GM23248 (cell line): ENCODE data around the gene CROCC2. TPM values are rescaled to one million over a fixed set of nuclear protein-coding genes. Genes with fewer than 3 reads are reported as not detected.

ENCODE experiments used
- DNase-seq: peaks from one replicate; pipeline ENCODE4 v3.0.0-alpha.2; 2015
- H2AFZ ChIP-seq: fragments of 200-600 bp; sonication (generic); 2 replicates; pipeline ENCODE4 v1.6.1; 2016; ENCODE audit warnings: antibody characterized with exemption
- H3F3A ChIP-seq: fragments of 200-600 bp; sonication (generic); 2 replicates; pipeline ENCODE4 v1.6.1; 2016; ENCODE audit warnings: mild to moderate bottlenecking, antibody characterized with exemption, mixed run types; ENCODE audit not compliant: insufficient read depth
- H3K27ac ChIP-seq: fragments of 200-600 bp; sonication (generic); 2 replicates; pipeline ENCODE4 v1.5.1; 2016; ENCODE audit warnings: mild to moderate bottlenecking
- H3K27me3 ChIP-seq: fragments of 200-600 bp; sonication (generic); replicated peaks from 2 replicates; pipeline ENCODE4 v1.6.1; 2016; ENCODE audit warnings: mild to moderate bottlenecking; ENCODE audit not compliant: insufficient read depth
- H3K36me3 ChIP-seq: fragments of 200-600 bp; sonication (generic); 2 replicates; pipeline ENCODE4 v1.6.1; 2016; ENCODE audit warnings: low read depth, mild to moderate bottlenecking
- H3K4me1 ChIP-seq: fragments of 200-600 bp; sonication (generic); 2 replicates; pipeline ENCODE4 v1.6.1; 2016; ENCODE audit warnings: mild to moderate bottlenecking; ENCODE audit not compliant: insufficient read depth
- H3K4me2 ChIP-seq: fragments of 200-600 bp; sonication (generic); one replicate; pipeline ENCODE4 v1.6.1; 2016; ENCODE audit warnings: mild to moderate bottlenecking; ENCODE audit not compliant: unreplicated experiment
- H3K4me3 ChIP-seq: fragments of 200-600 bp; sonication (generic); 2 replicates; pipeline ENCODE4 v1.5.1; 2016; ENCODE audit warnings: mild to moderate bottlenecking
- H3K79me2 ChIP-seq: fragments of 200-600 bp; sonication (generic); 2 replicates; pipeline ENCODE4 v1.6.1; 2016; ENCODE audit warnings: mild to moderate bottlenecking; ENCODE audit not compliant: insufficient read depth
- H3K9ac ChIP-seq: fragments of 200-600 bp; sonication (generic); 2 replicates; pipeline ENCODE4 v1.6.1; 2016; ENCODE audit warnings: mild to moderate bottlenecking
- H3K9me2 ChIP-seq: fragments of 200-600 bp; sonication (generic); 2 replicates; pipeline ENCODE4 v1.6.1; 2016; ENCODE audit warnings: mixed run types, mild to moderate bottlenecking, moderate library complexity; ENCODE audit not compliant: insufficient read depth
- H3K9me3 ChIP-seq: fragments of 200-600 bp; sonication (generic); one replicate; pipeline ENCODE4 v1.6.1; 2017; ENCODE audit warnings: low read depth
- H4K20me1 ChIP-seq: fragments of 200-600 bp; sonication (generic); 2 replicates; pipeline ENCODE4 v1.6.0; 2016; ENCODE audit not compliant: insufficient read depth
- EZH2 ChIP-seq: fragments of 200-600 bp; sonication (generic); IDR thresholded peaks from 2 replicates; pipeline ENCODE4 v1.6.1; 2018; ENCODE audit warnings: antibody characterized with exemption, mild to moderate bottlenecking; ENCODE audit not compliant: insufficient read depth, poor library complexity, severe bottlenecking
- EZH2phosphoT487 ChIP-seq: fragments of 200-600 bp; sonication (generic); IDR thresholded peaks from 2 replicates; pipeline ENCODE4 v1.6.1; 2018; ENCODE audit warnings: antibody characterized with exemption, moderate library complexity, mild to moderate bottlenecking, low read depth; ENCODE audit not compliant: insufficient read depth
- WGBS, 2 experiments: methylation state at CpG; one replicate each; pipeline ENCODE4 v1.1.6; 2015 to 2017; ENCODE audit warnings: low lambda C conversion rate in 2 of 2, low coverage in 1 of 2; ENCODE audit errors: missing lambda C conversion rate in 2 of 2; 5-methylcytosine and 5-hydroxymethylcytosine counted together
- in situ Hi-C: fragments of 300-500 bp; cut with MboI; formaldehyde crosslinking; loops from 2 replicates; pipeline ENCODE4 v1.15.0; 2020
- polyA plus RNA-seq: library from polyadenylated mRNA; unstranded; fragments of >200 nt; fragmentation: Nextera tagmentation; extraction: Ambion mirVana; gene quantifications from 2 replicates; pipeline ENCODE4 v1.2.1, GENCODE V29; 2016
- total RNA-seq: library from RNA; depleted of rRNA; stranded (reverse); fragments of >200 nt; shearing (Covaris generic); gene quantifications from 2 replicates; pipeline ENCODE4 v1.2.3, GENCODE V29; 2014

The CROCC2 gene
- total and polyA plus RNA-seq, 2 experiments from 2014 or later: under 0.01 TPM; not detected in 1

DNA sequence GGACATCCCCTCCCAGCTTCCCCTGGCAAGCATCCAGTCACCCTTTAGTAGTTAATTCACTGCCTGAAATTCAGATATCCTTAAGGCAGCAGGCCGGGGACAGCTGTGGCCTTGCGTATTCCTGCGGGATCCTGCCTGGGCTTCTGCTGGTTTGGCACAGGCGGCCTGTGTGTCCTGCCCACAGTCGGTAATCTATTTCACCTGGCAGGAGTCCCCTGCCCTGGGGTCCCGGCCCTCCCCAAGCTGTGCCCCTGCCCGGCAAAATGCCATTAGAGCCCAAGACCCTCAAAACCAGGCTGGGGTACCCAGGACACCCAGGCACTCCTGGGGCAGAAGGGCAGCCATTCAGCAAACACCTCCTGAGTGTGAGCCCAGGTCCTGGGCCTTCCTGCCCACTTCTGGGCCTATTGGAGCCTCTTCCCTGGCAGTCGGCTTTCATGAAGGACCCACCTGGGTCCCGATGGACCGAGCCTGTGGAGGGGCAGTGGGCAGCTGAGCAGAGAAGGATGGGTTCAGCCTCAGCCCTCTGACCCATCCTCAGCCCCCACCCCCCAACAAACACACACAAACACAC, 11.6 kb downstream of the CROCC2 start:
- in situ Hi-C loops: no loop called here
- Histone ChIP-seq H3K36me3 (no peaks in the 10 kb centered on the region), H4K20me1 (no peaks in the 10 kb centered on the region), H3K9ac (no peak overlapping the region), H2AFZ (no peak overlapping the region), H3K27ac (no peak overlapping the region), H3K9me2 (no peaks in the 10 kb centered on the region), H3K9me3 (no peaks in the 10 kb centered on the region), H3K79me2 (no peaks in the 10 kb centered on the region), H3K4me2 (no peak overlapping the region), H3F3A (0 out of 2 replicates have a peak, but pooled peaks cover 9% of the 10 kb centered on the region), H3K4me1 (peaks cover 42% of the 10 kb centered on the region), H3K4me3 (no peak overlapping the region), H3K27me3 (no peaks in the 10 kb centered on the region)
- TF ChIP-seq EZH2phosphoT487: no peak
- TF ChIP-seq EZH2: no peak
- DNase-seq: peak; percentile 24
- 86 to 91% methylated on average over 10 of the region's 10 CpGs for WGBS, 2 experiments

DNA sequence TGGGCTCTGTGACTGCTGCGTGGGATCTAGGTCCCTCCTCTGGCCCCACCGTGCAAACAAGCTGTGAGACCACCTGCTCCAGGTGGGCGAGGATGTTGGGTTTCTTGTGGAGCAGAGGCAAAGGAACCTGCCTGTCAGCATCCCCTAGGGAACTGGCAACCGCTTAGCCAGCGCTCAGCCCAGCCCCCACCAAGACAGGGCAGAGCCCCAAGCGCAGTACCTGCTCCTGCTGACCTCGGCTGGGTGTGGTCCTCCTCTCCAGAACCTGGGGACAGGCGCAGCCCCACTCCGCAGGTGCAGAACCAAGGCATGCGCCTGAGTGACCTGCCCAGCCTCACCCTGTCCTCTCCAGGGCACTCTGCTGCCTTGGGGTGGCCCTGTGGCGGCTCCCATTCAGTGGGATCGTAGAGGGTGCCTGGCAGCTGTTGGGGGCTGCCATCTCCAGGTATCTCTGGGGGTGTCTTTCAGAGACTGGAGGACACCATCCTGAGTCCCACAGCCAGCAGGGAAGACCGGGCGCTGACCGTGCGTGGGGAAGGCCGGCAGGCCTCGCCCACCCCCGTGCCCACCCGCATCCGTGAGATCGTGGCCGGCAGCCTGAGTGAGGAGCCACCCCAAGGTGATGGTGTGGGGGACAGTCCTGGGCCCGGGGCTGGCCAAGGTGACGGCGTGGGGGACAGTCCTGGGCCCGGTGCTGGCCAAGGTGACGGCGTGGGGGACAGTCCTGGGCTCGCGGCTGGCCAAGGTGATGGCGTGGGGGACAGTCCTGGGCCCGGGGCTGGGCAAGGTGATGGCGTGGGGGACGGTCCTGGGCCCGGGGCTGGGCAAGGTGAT, 12.3 kb downstream of the CROCC2 start:
- Histone ChIP-seq H3K27ac (no peak overlapping the region), H4K20me1 (no peaks in the 10 kb centered on the region), H3K4me3 (no peak overlapping the region), H3K9ac (no peak overlapping the region), H3K4me2 (no peak overlapping the region), H3K4me1 (peaks cover 35% of the 10 kb centered on the region), H2AFZ (no peak overlapping the region), H3F3A (0 out of 2 replicates have a peak, but pooled peaks cover 8% of the 10 kb centered on the region), H3K9me2 (no peaks in the 10 kb centered on the region), H3K27me3 (no peaks in the 10 kb centered on the region), H3K36me3 (no peaks in the 10 kb centered on the region), H3K79me2 (no peaks in the 10 kb centered on the region), H3K9me3 (no peaks in the 10 kb centered on the region)
- no peak for DNase-seq
- WGBS, 2 experiments: 94 to 96% methylated on average over 27 to 36 of the region's 36 CpGs
- TF ChIP-seq EZH2phosphoT487 (no peak), EZH2 (no peak)
- in situ Hi-C loops: no loop called here

DNA sequence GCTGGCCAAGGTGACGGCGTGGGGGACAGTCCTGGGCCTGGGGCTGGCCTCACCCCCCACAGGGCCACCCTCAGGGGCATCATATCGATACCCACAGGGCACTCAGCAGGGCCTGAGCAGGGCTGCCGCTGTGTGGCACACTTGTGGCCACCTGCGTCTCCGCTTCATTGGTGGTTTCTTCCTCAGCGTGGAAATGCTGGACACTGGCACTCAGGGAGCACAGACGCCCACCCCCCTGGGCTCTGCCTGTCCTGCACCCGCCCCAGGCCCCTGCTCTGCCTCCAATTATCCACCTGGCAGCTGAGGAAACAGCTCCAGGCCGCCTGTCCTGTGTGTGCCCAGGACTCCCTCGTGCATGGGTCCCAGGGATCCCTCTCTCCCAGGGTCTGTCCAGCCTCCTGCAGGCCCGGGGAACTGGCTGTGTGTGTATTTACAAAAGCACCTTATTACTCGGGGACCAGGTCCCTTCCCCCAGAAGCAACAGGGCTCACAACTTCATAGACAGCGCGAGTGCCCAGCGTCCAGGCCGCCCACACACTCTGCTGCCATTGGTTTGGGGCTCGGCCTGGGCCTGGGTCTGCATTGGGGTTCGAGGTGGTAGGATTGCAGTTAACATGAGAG, 13.1 kb downstream of the CROCC2 start:
- Histone ChIP-seq H3K9me3 (no peaks in the 10 kb centered on the region), H4K20me1 (no peaks in the 10 kb centered on the region), H3K9ac (no peak overlapping the region), H3K4me3 (no peak overlapping the region), H3K27me3 (no peaks in the 10 kb centered on the region), H3K4me2 (no peak overlapping the region), H3K36me3 (no peaks in the 10 kb centered on the region), H3K4me1 (peaks cover 27% of the 10 kb centered on the region), H3K27ac (no peak overlapping the region), H2AFZ (no peak overlapping the region), H3K9me2 (no peaks in the 10 kb centered on the region), H3K79me2 (no peaks in the 10 kb centered on the region), H3F3A (no peaks in the 10 kb centered on the region)
- 85 to 88% methylated on average over 17 to 19 of the region's 19 CpGs for WGBS, 2 experiments
- in situ Hi-C loops: no loop called here
- TF ChIP-seq EZH2phosphoT487: no peak
- no peak for TF ChIP-seq EZH2
- no peak for DNase-seq
